Fibroblast of the aortic adventitia (primary cell): Measurements from ENCODE around the gene MCTP1. TPM values are rescaled to one million over a fixed set of nuclear protein-coding genes. Genes with fewer than 3 reads are reported as not detected.

Source experiments
- DNase-seq: peaks from one replicate; pipeline ENCODE4 v3.0.0-alpha.2; 2010; ENCODE audit warnings: low read depth
- H3K4me3 ChIP-seq: 2 replicates; pipeline ENCODE4 v1.5.1; 2011; ENCODE audit warnings: low read depth, mild to moderate bottlenecking, control low read depth, low read length, moderate library complexity
- total RNA-seq: library from RNA; depleted of rRNA; stranded (reverse); fragments of >200 nt; gene quantifications from 2 replicates; pipeline ENCODE4 v1.2.3, GENCODE V29; 2012; ENCODE audit warnings: low replicate concordance
- TF ChIP-seq, protein P1 (sequence below): IDR thresholded peaks from 2 replicates; pipeline ENCODE4 v1.5.1; 2011; ENCODE audit warnings: mild to moderate bottlenecking, low read length, control low read depth, inconsistent platforms; ENCODE audit not compliant: insufficient read depth

The MCTP1 gene
- total RNA-seq, 1 donor = 7.6 TPM

DNA sequence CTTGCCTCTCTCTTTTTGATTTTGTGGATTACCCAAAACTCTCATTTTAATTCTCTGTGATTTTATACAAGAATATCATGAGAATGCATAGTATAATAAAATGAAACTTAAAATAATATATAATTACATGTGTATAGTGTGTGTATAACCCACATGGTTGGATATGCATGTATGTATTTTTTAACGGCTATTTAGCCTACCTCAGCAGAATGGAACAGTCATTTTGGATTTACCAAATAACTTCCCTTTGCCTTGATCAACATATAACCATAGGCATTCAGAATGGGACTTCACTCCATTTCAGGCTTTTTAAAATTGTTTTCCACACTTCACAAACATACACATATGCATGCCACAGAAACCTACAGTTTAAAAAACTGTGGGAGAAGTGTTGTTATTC, 505.2 kb downstream of the MCTP1 start:
- DNase-seq = no peak
- TF ChIP-seq, protein P1, sequence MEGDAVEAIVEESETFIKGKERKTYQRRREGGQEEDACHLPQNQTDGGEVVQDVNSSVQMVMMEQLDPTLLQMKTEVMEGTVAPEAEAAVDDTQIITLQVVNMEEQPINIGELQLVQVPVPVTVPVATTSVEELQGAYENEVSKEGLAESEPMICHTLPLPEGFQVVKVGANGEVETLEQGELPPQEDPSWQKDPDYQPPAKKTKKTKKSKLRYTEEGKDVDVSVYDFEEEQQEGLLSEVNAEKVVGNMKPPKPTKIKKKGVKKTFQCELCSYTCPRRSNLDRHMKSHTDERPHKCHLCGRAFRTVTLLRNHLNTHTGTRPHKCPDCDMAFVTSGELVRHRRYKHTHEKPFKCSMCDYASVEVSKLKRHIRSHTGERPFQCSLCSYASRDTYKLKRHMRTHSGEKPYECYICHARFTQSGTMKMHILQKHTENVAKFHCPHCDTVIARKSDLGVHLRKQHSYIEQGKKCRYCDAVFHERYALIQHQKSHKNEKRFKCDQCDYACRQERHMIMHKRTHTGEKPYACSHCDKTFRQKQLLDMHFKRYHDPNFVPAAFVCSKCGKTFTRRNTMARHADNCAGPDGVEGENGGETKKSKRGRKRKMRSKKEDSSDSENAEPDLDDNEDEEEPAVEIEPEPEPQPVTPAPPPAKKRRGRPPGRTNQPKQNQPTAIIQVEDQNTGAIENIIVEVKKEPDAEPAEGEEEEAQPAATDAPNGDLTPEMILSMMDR = no peak

GRCh38 chr5:94778732-94779131, 506.2 kb downstream of the MCTP1 start:
- no peak overlapping the region for H3K4me3 ChIP-seq
- TF ChIP-seq, protein P1 = no peak
- no peak for DNase-seq

More for the DNA sequence above, 505.2 kb downstream of the MCTP1 start:
- no peak overlapping the region for H3K4me3 ChIP-seq

GRCh38 chr5:94778299-94778698, 506.6 kb downstream of the MCTP1 start:
- TF ChIP-seq, protein P1 = no peak
- no peak overlapping the region for H3K4me3 ChIP-seq
- no peak for DNase-seq

DNA sequence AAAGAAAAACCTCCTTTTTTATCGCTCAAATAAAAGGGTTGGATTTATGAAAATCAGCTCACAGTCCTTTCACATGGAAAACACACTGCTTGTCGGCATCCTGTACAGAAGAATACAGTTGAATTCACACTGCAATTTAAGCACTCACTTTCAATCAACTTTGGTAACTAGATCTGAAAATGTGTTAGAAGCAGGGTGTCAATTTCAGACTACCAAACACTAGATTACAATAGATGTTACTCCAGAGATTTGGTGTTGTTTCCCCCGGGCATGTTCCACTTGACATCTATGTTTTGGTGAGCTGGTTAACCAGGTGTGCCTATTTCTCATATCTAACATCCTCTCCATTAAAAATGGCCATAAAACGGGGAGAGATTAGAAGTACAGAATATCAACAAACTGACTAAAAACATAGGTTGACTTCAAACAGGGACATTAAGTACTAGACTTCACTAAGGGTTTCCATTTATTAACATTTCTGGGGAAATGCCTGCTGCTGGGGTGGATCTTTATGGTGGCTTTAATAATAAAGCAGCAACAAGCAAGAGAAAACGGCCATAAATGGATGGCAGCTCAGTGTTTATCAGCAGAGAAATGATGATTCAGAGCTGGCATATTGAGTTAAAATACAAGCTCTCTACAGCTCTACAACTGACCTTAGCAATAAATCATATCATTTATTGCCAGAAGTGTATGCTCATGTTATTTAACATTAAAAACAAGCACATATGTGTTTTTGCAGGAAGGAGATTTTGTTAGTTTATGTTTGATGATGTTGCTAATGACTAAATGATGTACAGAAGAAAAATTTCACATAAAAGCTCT, 507.6 kb downstream of the MCTP1 start:
- H3K4me3 ChIP-seq = no peak overlapping the region
- TF ChIP-seq, protein P1 = no peak
- peak; percentile 13 for DNase-seq

- TF ChIP-seq, protein P1 = no peak
- no peak overlapping the region for H3K4me3 ChIP-seq
- DNase-seq = peak; percentile 21
These were observed 508.7 kb downstream of the MCTP1 start for GRCh38 chr5:94776167-94776566.

DNA sequence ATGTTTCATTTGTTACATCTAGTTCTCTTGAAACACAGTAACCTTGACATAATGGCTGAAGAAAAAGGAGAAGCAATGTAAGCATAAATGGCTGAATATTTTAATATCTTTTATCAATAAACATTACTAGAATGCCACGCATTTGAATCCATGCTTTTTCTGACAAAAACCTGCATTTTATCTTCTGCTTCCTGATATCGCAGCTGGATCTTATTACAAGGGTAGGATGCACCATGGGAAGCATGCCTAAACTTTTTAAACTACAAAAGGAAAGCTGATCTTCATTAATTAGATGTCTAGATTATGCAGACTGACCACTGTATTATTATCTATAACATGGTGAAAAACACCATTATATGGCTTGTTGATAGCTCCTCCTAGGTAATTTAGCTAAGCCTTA, 509.8 kb downstream of the MCTP1 start:
- no peak for DNase-seq
- TF ChIP-seq, protein P1 = no peak
- H3K4me3 ChIP-seq = no peak overlapping the region
